GM12864 (cell line): ENCODE measurements around the gene MKLN1.

Experiments
- DNase-seq: peaks from one replicate; pipeline ENCODE4 v3.0.0-alpha.2; 2011; ENCODE audit warnings: low read depth
- H3K4me3 ChIP-seq: 2 replicates; pipeline ENCODE4 v1.5.1; 2011; ENCODE audit warnings: mild to moderate bottlenecking, low read depth, low read length, control low read depth
- TF ChIP-seq, protein P1 (sequence below): IDR thresholded peaks from 2 replicates; pipeline ENCODE4 v1.5.1; 2011; ENCODE audit warnings: low read depth, mild to moderate bottlenecking, moderate library complexity, low read length, control low read depth, inconsistent platforms; ENCODE audit errors: missing control alignments

The MKLN1 gene

DNA sequence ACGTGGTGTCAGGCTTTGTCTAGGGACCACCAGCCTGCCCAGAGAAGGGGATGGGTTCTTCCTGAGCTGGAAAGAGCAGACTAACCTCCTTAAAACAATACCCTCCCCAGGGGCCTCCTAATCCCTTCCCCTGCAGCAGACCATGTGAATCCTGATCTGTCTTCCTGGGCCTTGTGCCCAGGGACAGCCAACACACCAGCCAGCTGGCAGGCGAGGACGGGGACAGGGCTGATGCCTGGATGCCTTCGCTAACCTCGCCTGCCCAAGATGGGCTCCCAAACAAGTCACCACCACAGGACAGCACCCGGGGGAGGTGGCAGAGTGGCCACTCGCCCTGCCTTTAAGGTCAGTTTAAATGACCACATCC lies 211.1 kb downstream of the MKLN1 start:
- TF ChIP-seq, protein P1, sequence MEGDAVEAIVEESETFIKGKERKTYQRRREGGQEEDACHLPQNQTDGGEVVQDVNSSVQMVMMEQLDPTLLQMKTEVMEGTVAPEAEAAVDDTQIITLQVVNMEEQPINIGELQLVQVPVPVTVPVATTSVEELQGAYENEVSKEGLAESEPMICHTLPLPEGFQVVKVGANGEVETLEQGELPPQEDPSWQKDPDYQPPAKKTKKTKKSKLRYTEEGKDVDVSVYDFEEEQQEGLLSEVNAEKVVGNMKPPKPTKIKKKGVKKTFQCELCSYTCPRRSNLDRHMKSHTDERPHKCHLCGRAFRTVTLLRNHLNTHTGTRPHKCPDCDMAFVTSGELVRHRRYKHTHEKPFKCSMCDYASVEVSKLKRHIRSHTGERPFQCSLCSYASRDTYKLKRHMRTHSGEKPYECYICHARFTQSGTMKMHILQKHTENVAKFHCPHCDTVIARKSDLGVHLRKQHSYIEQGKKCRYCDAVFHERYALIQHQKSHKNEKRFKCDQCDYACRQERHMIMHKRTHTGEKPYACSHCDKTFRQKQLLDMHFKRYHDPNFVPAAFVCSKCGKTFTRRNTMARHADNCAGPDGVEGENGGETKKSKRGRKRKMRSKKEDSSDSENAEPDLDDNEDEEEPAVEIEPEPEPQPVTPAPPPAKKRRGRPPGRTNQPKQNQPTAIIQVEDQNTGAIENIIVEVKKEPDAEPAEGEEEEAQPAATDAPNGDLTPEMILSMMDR: no peak
- DNase-seq: no peak
- no peak overlapping the region for H3K4me3 ChIP-seq

DNA sequence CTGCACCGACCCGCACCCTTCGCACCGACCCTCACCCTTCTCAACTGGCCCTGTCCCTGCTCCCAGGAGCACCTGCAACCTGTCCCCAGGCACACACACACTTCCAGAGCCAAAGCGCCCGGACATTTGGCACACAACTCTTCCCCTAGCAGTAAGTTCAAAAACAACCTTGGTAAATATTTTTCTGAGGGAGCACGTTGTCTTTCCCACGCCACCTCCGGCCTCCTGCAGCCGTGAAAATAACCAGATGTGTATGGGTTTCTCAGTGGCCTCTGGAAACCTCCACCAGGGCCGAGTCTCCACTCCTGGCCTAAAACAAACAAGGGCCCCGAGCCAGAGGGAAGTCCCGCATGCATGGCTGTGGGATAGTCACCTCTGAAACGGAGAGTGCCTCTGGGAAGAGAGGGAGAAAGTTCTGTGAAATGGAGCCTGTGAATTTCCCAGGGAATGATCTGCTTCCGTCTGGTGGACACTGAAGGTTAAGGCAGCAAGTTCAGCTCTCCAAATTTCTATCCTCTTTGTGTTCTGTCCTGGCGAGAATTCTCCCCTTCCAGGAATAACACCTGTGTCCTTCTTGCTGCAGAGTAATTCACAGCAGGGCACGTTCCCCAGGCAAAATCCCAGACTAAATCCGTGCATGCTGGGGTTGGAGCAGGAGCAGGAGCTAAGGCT lies 213.0 kb downstream of the MKLN1 start:
- TF ChIP-seq, protein P1: no peak
- DNase-seq: no peak
- H3K4me3 ChIP-seq: no peak overlapping the region

DNA sequence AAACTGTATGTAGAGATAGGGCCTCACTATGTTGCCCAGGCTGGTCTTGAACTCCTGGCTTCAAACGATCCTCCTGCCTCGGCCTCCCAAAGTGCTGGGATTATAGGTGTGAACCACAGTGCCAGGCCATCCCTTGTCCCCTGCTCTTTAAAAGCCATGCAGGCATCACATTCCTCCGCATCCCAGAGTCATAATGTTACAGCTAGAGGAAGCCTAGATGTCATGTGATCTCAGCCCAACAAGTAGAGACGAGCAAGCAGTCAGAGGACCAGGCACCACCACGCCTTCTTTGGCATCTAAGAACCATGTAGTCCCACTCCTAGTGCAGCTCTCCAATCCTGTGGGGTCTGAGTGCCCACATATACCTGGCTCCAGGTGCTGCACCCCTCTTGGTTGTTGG lies 215.6 kb downstream of the MKLN1 start:
- TF ChIP-seq, protein P1: no peak
- no peak for DNase-seq
- H3K4me3 ChIP-seq: no peak overlapping the region

DNA sequence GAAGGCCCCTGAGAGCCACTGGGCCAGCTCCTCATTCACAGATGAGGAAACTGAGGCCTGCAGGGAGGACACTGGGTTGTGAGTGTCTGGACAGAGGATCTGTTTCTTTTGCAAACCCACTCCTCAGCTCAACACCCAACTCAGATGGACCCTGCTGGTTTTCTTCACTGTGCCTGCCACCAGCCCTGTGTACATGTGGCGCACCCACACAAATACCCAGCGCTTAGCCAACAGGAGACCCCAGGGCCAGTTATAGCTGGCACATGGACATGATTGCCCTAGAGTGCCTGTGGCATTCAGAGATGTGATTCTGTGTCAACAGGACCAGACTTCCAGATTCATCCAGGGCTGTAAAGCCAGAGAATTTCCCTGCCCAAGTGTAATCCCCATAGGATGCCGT lies 216.3 kb downstream of the MKLN1 start:
- H3K4me3 ChIP-seq: no peak overlapping the region
- DNase-seq: no peak
- TF ChIP-seq, protein P1: no peak

DNA sequence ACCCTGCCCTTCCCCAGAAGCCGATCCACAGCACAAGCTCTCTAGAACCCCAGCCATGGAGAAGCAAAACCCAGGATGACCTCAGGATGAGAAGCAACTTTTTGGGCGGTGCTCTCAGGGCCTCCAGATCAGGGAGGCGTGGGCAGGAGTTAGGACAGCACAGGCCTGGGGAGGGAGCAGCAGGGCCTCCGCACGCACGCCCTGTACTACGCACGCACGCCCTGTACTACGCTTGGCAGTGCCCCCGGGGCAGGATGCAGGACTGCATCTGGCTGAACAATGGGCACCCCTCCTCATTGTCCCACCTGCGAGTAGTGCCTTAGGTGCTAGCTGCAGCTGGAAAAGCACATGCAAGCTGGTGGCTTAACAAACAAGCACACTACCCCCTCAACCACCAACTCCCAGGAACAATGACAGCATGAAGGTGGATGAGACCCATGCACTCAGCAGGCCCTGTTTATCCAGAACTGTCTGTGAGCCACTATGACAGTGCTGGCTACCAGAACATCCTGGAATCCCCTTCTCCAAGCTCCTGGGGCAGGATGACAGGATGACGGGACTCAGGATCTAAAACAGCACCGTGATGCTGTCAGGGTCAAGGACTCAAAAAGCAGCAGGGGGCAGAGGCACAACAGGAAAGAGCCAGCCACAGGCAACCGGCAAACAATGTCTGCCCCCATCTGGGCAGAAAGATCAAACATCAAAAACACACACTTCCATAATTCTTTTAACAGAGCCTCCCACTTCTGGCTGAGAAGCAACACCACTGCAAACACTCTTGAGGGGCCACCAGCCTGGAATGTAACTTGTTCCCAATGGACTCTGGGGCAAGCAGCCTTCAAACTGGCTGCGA lies 217.0 kb downstream of the MKLN1 start:
- TF ChIP-seq, protein P1: peak; percentile 30
- no peak overlapping the region for H3K4me3 ChIP-seq
- no peak for DNase-seq

DNA sequence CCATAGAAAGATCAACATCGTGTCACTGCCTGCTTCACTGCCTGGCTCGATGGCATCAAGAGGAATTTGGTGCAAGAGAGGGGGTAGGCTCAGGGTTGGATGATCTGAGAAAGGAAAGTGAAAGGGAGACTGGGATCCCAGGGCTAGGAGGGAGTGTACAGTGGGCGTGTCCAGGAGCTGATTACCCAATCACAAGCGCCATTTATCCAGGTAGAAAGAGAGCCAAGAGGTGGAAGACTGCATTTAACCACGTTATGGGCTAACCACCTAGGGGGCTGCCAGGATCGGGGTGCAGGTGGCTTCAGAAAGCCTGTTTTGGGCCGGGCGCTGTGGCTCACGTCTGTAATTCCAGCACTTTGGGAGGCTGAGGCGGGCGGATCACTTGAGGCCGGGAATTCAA lies 218.4 kb downstream of the MKLN1 start:
- H3K4me3 ChIP-seq: no peak overlapping the region
- no peak for DNase-seq
- TF ChIP-seq, protein P1: no peak
